ENCODE results near the gene MRTFB. TPM values are rescaled to one million over a fixed set of nuclear protein-coding genes. Genes with fewer than 3 reads are reported as not detected.

Gene MRTFB
- total RNA-seq, 3 donors from 2014 or later: 8.6 to 11.0 (median 8.9) TPM

DNA sequence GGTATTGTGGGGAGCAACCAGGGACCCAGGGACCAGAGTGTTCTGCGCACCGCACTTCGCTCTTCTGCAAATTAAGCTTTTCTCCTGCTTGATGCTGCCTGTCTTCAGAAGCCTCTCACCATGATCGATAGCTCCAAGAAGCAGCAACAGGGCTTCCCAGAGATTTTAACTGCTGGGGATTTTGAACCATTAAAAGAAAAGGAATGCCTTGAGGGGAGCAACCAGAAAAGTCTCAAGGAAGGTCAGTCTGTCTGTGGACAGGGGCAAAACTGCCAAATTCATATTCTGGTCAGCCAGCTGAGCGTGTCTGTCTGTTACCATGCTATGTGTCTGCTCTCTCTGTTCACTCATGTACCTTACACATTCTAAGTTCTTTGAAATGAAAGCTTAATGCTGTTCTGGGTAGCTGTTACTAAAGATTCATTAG, 115.7 kb downstream of the MRTFB start:
- Mint-ChIP-seq H3K4me1 (ENCODE audit: low read depth) (peaks cover 8% of the 10 kb centered on the region), H3K36me3 (ENCODE audit: insufficient read depth) (no peaks in the 10 kb centered on the region), H3K4me3 (no peak overlapping the region), H3K27me3 (ENCODE audit: low read depth) (no peaks in the 10 kb centered on the region), H3K9me3 (no peaks in the 10 kb centered on the region)
- DNase-seq (no peak), ATAC-seq (no peak)

DNA sequence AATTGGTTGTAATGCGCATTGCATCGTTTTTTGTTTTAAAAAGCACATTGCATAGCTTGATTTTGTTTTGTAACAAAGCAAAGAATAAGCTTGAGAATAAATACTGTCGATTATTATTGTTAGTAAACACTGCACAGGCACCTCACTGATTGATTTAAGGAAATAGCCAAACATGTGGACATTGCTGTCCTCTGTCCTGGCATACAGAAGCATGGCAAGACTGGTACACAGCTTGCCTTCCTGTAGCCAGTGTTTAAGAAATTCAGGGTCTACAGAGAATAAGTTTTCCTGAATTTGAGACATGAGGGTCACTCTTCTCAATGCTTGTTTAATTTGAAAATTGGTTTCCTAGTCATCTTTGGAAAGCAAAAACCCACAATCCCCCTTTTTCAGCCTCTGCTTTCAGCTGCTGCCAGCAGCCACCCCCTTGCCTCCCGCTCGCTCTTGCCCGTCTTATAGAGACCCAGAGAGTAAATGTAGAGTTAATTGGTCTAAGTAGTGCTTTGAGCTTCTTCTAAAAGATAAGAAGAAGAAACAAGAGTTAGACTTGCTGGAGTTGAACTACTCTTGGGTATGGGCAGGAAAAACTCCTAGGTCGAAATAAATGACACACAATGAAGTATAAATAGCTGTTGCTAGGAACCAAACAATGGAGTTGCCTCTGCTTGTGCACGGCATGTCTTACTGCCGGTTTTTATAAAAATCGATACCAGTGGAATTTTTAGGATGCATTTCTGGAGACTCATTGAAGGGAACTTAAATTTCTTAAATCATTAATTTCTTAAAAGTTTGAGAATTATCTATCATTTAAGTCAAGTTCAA, 116.6 kb downstream of the MRTFB start:
- Mint-ChIP-seq H3K4me3 (no peak overlapping the region), H3K36me3 (ENCODE audit: insufficient read depth) (no peaks in the 10 kb centered on the region)
- ATAC-seq: no peak

DNA sequence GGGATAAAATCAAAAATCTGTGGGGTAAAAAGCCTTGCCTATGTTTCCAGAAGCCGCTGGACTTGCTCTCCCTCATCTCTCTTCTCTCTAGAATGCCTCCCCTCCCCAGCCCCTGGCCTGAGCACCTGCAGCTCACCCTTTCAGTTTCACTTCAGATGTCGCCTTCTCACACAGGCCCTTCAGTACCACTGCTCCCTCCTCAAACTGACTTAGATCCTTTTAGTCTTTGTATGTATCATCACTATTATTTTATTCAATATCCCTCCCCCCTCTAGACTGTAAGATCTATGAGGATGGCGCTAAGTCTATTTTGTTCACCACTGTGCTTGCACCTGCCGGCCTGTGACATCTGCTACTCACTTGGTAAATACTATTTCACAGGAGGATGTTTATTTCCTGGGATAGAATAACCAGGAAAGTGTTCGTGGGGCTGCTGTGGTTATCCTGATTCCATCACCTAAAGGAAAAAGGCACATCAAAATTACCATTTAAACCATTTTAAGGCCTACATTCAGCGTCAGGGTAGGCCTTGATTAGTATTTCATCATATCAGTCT, 122.3 kb downstream of the MRTFB start:
- Mint-ChIP-seq H3K9me3 (no peaks in the 10 kb centered on the region), H3K27me3 (ENCODE audit: low read depth) (no peaks in the 10 kb centered on the region), H3K4me3 (peak overlapping the region; percentile 76), H3K36me3 (ENCODE audit: insufficient read depth) (no peaks in the 10 kb centered on the region), H3K4me1 (ENCODE audit: low read depth) (peaks cover 35% of the 10 kb centered on the region)
- ATAC-seq (peak; percentile 86 to 90), DNase-seq (peak; percentile 17)

More for the DNA sequence above, 116.6 kb downstream of the MRTFB start:
- Mint-ChIP-seq H3K9me3 (no peaks in the 10 kb centered on the region), H3K4me1 (ENCODE audit: low read depth) (peaks cover 10% of the 10 kb centered on the region), H3K27me3 (ENCODE audit: low read depth) (no peaks in the 10 kb centered on the region)
- DNase-seq: no peak

DNA sequence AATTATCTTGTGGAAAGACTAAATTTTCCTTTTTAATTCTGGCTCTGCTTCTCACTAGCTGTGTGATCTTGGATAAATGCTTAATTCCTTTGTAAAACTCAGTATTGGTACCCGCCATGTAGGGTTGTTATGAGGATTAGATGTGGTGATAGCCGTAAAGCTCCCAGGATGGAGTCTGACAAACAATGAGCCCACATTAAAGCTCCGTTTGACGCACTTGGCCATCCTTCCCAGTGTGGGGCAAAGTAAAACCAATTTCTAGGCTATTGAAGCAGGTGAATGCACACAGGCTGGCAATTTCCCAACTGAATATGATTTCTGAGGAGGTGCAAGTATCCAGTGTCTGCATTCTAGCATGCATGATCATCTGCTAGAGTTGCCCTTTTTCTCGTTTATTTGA, 123.6 kb downstream of the MRTFB start:
- no peaks in the 10 kb centered on the region for H3K27me3 Mint-ChIP-seq (ENCODE audit: low read depth)
- H3K4me3 Mint-ChIP-seq: no peak overlapping the region
- peaks cover 10% of the 10 kb centered on the region for H3K36me3 Mint-ChIP-seq (ENCODE audit: insufficient read depth)
- no peak for DNase-seq
- no peak for ATAC-seq
- no peaks in the 10 kb centered on the region for H3K9me3 Mint-ChIP-seq
- peaks cover 38% of the 10 kb centered on the region for H3K4me1 Mint-ChIP-seq (ENCODE audit: low read depth)

DNA sequence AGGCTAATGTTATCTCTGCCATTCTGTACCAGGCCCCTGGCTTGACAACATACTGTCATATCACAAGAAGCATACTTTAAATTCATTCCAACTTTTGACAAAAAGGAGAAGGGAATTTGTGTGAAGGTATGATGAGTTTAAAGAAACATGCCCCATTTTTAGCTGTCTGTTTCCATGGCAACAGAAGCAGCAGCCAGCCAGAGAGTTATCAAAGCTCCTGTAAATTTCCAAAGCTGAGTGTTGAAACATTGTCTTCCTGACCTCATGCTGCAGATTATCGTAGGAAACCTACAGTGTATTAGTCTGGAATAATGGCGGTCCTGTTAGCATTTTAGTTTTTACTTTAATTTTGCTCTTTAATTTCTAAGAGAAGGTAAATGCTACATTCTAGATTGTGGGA, 124.9 kb downstream of the MRTFB start:
- H3K36me3 Mint-ChIP-seq (ENCODE audit: insufficient read depth): peaks cover 11% of the 10 kb centered on the region
- no peak for DNase-seq
- no peak overlapping the region for H3K4me3 Mint-ChIP-seq
- H3K9me3 Mint-ChIP-seq: no peaks in the 10 kb centered on the region
- ATAC-seq: no peak
- peaks cover 37% of the 10 kb centered on the region for H3K4me1 Mint-ChIP-seq (ENCODE audit: low read depth)
- H3K27me3 Mint-ChIP-seq (ENCODE audit: low read depth): no peaks in the 10 kb centered on the region

DNA sequence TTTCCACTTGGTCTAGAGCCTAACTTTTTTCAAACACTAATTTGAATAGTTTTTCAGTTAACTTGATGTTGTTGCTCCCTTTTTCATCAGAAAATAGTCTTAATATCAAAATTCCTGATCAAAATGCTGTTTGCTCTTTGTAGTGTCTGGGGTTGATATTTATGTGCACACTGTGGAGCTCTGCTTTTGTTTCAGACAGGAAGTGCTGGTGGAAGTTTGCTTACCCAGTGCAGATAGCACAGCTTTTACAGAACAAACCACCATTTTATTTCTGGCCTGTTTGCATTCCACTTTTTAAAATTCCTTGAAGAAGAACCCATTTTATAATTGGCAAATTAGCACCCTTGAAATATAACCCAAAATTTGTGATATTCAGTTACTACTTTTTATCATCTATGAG, 125.4 kb downstream of the MRTFB start:
- no peak for ATAC-seq
- Mint-ChIP-seq H3K4me3 (no peak overlapping the region), H3K36me3 (ENCODE audit: insufficient read depth) (peaks cover 11% of the 10 kb centered on the region), H3K4me1 (ENCODE audit: low read depth) (peaks cover 37% of the 10 kb centered on the region), H3K27me3 (ENCODE audit: low read depth) (no peaks in the 10 kb centered on the region), H3K9me3 (no peaks in the 10 kb centered on the region)
- DNase-seq: no peak

DNA sequence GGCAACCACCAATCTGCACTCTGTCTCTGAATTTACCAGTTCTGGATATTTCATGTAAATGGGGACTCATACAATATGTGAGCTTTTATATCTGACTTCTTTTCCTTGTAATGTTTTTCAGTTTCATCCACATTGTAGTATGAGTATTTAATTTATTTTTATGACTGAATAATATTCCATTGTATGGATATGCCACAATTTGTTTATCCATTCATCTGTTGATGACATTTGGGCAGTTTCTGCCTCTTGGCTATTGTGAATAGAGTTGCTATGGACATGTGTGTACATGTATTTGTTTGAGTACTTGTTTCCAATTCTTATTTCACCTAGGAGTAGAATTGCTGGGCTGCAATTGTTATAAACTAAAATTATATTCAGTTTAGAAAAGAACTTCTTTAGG, 126.9 kb downstream of the MRTFB start:
- ATAC-seq (no peak), DNase-seq (no peak)
- Mint-ChIP-seq H3K27me3 (ENCODE audit: low read depth) (no peaks in the 10 kb centered on the region), H3K9me3 (no peaks in the 10 kb centered on the region), H3K4me3 (no peak overlapping the region), H3K4me1 (ENCODE audit: low read depth) (peaks cover 36% of the 10 kb centered on the region), H3K36me3 (ENCODE audit: insufficient read depth) (peaks cover 11% of the 10 kb centered on the region)

DNA sequence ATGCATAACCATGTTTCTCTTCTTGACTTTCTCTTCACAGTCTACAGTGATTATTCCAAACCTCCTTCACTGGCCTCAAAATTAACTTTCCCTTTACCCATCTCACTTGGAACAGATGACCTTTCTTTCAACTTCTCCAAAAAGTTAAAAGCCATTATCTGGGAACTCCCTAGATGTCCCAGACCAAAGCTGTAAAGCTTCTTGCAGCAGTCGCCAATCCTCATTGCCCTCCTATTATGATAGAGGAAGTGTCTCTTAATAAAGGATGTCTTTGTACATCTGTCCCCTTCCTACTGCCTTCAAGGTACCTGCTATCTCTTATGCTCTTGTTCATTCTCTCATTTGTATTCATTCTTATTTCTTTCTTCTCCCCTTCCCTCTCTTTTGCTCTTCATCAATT, 127.5 kb downstream of the MRTFB start:
- no peak for ATAC-seq
- H3K4me1 Mint-ChIP-seq (ENCODE audit: low read depth): peaks cover 31% of the 10 kb centered on the region

DNA sequence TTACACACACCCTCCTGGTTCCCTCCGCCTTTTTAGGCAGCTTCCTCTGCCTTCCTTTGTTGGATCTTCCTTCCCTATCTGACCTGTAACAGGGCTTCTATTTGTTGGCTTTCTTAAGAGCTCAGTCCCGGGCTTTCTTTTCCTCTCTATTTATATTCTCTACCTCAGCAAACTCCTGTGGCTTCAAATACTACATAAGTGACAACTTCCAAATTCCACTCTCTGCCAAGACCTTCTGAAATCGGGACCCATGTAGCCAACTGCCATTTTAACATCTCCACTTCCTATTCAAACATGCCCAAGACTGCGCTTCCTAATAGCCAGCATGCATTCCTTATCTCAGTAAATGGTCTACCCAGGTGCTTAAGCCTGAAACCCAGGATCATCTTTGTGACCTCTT, 128.1 kb downstream of the MRTFB start:
- peaks cover 11% of the 10 kb centered on the region for H3K36me3 Mint-ChIP-seq (ENCODE audit: insufficient read depth)
- peaks cover 26% of the 10 kb centered on the region for H3K4me1 Mint-ChIP-seq (ENCODE audit: low read depth)
- no peak for DNase-seq
- H3K4me3 Mint-ChIP-seq: no peak overlapping the region
- no peaks in the 10 kb centered on the region for H3K27me3 Mint-ChIP-seq (ENCODE audit: low read depth)
- no peaks in the 10 kb centered on the region for H3K9me3 Mint-ChIP-seq
- ATAC-seq: no peak

More for the DNA sequence above, 127.5 kb downstream of the MRTFB start:
- no peak for DNase-seq
- Mint-ChIP-seq H3K27me3 (ENCODE audit: low read depth) (no peaks in the 10 kb centered on the region), H3K36me3 (ENCODE audit: insufficient read depth) (peaks cover 11% of the 10 kb centered on the region), H3K4me3 (no peak overlapping the region), H3K9me3 (no peaks in the 10 kb centered on the region)

DNA sequence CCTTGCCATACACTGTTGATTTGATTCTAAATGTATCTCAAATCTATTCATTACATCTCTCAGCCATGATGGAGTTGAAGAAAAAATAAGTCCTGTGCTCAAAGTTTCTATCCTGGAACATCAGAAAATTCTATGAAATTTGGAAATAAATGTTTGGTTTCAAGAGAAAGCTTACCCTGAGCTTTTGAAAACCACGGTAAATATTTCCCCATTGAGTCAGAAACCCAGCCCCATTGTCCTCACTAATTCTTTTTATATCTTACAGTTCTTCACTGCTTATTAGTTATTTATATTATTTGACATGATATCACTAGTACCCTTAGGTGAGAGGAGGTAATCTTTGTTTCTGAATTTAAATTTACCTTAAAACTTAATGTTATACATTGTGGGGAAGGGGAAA, 128.5 kb downstream of the MRTFB start:
- H3K4me3 Mint-ChIP-seq: no peak overlapping the region
- ATAC-seq: no peak
- H3K27me3 Mint-ChIP-seq (ENCODE audit: low read depth): no peaks in the 10 kb centered on the region
- H3K9me3 Mint-ChIP-seq: no peaks in the 10 kb centered on the region
- peaks cover 25% of the 10 kb centered on the region for H3K4me1 Mint-ChIP-seq (ENCODE audit: low read depth)
- DNase-seq: no peak
- peaks cover 11% of the 10 kb centered on the region for H3K36me3 Mint-ChIP-seq (ENCODE audit: insufficient read depth)

DNA sequence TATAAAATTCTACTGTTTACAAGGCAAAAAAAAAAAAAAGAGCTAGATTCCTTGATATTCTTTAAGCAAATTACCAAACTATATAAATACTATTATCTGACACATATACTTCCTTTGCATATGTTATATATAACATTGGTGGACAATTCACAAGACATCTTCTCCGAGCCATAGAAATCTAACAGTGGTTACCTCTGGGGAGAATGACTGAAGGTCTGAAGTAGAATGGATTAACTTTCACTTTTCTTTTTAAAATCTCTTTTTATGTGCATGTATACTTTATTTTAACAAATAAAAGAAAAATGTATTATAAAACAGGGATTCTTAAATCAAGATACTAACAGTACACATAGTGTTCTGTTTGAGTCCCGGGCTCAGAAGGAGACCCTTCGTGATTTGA, 131.0 kb downstream of the MRTFB start:
- Mint-ChIP-seq H3K27me3 (ENCODE audit: low read depth) (no peaks in the 10 kb centered on the region), H3K9me3 (no peaks in the 10 kb centered on the region), H3K4me1 (ENCODE audit: low read depth) (peaks cover 10% of the 10 kb centered on the region), H3K4me3 (no peak overlapping the region), H3K36me3 (ENCODE audit: insufficient read depth) (peaks cover 13% of the 10 kb centered on the region)
- no peak for ATAC-seq
- no peak for DNase-seq

DNA sequence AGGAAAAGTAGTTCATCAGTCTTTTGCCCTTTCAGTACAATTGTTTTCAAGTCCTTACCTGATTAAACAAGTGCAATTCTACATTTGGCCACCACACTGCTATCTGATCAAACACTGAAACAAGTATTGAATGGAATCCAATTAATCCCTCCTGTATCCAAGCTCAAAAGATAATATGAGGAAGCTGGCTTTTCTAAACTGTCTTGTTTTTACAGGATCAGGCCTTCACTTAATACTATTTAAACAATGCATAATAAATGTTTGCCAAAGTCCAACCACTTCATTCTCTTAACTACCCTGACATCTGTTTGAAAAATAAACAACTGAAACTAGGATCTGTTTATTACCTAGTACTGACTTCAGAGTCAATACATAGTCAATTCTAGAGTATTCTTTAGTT, 131.6 kb downstream of the MRTFB start:
- DNase-seq (no peak), ATAC-seq (no peak)
- Mint-ChIP-seq H3K36me3 (ENCODE audit: insufficient read depth) (peaks cover 13% of the 10 kb centered on the region), H3K27me3 (ENCODE audit: low read depth) (no peaks in the 10 kb centered on the region), H3K4me1 (ENCODE audit: low read depth) (peaks cover 7% of the 10 kb centered on the region), H3K9me3 (no peaks in the 10 kb centered on the region), H3K4me3 (no peak overlapping the region)

DNA sequence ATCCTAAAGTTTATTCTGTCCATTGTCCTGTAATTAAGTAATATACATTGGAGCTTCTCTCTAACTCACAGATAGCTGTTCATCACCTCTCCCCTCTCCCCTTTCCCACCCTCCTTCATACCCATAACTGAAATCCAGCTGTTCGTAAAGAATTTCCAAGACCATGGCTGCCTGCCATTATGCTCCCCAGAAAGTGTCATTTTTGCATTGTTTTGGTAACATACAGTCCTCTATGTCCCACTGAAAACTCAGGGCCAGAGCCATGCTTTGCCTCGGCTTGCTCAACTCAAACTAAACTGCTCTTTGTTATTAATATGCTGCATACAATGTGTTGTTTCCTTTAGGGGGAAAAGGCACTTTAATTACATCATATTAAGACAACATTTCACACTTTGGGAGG, 132.0 kb downstream of the MRTFB start:
- Mint-ChIP-seq H3K36me3 (ENCODE audit: insufficient read depth) (peaks cover 13% of the 10 kb centered on the region), H3K9me3 (no peaks in the 10 kb centered on the region), H3K4me1 (ENCODE audit: low read depth) (peaks cover 7% of the 10 kb centered on the region), H3K27me3 (ENCODE audit: low read depth) (no peaks in the 10 kb centered on the region), H3K4me3 (no peak overlapping the region)
- ATAC-seq (no peak), DNase-seq (no peak)

DNA sequence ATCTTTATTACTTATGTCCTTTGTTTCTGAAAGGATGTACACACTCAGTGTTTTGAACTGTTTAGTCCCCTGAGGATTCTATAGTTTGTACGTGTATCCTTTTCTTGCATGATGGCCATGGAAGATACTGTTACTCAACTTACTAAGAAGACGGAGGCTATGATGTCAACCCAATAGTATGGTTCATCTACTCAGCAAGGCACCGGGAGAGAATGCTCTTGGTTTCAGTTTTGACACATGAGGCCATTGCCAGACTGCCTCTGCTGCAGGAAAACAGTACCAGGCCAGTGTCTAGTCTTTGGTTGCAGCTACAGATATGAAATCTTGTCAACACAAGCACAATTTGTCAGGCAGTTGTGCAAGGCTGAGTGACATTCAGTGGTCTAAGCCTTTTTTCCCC, 134.5 kb downstream of the MRTFB start:
- DNase-seq: no peak
- Mint-ChIP-seq H3K9me3 (no peaks in the 10 kb centered on the region), H3K4me3 (no peak overlapping the region), H3K36me3 (ENCODE audit: insufficient read depth) (peaks cover 3% of the 10 kb centered on the region), H3K4me1 (ENCODE audit: low read depth) (peaks cover 4% of the 10 kb centered on the region), H3K27me3 (ENCODE audit: low read depth) (no peaks in the 10 kb centered on the region)
- ATAC-seq: no peak

DNA sequence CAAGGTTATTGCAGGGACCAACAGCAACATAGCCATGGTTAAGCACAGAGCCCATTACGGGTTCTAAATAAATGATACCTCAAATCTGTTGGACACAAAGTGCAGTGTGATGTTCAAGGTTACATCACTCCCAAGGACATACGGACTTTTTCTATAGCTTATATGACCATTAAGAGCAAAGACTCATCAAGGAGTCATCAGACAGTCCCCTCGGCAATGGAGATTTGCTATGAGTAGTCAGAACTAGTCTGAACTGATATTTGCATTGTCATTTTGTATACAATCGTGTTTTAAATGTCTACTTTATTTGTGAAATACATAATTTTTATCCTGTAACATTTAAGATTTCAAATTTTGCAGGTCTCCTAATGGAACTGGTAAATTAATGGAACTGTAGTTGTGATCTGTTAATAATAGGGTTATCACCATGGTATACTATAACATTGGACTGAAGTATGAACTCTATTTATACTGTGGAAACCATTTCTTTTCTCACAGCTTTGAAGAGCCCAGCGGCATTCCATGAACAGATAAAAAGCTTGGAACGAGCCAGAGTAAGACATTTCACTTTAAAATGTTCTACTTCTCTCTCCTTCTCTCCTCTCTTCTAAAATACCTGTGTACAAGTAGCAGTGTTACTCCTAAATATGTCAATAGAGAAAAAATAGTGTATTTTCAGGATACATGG, 140.9 kb downstream of the MRTFB start:
- H3K4me3 Mint-ChIP-seq: no peak overlapping the region
- ATAC-seq (no peak), DNase-seq (no peak)
- no peaks in the 10 kb centered on the region for H3K9me3 Mint-ChIP-seq
- H3K27me3 Mint-ChIP-seq (ENCODE audit: low read depth): no peaks in the 10 kb centered on the region
- no peaks in the 10 kb centered on the region for H3K4me1 Mint-ChIP-seq (ENCODE audit: low read depth)
- H3K36me3 Mint-ChIP-seq (ENCODE audit: insufficient read depth): peaks cover 21% of the 10 kb centered on the region

Measured in activated T-cell treated with anti-CD3 and anti-CD28 coated beads, Interleukin-2, amount 50 U/mL, for 4 hours (primary cell).